AG04449 (cell line): ENCODE measurements around the gene BARX1.

Source experiments
- CTCF ChIA-PET: fragments of 350-600 bp; formaldehyde crosslinking; extraction: SDS; loops from one replicate; lab custom pipeline; 2021; ENCODE audit warnings: antibody characterized with exemption; lab: Yijun Ruan, JAX
- POLR2A ChIA-PET: fragments of 400-600, 350-600 bp; formaldehyde crosslinking; extraction: SDS; loops from one replicate; lab custom pipeline; 2020; ENCODE audit warnings: antibody characterized with exemption, inconsistent platforms; lab: Yijun Ruan, JAX
- DNase-seq: peaks from one replicate; pipeline ENCODE4 v3.0.0-alpha.2; 2010; ENCODE audit warnings: low read depth, low spot score
- H3K4me3 ChIP-seq: 2 replicates; pipeline ENCODE4 v1.5.1; 2011; ENCODE audit warnings: low read depth, mild to moderate bottlenecking, control low read depth, low read length
- CTCF ChIP-seq: IDR thresholded peaks from one replicate; pipeline ENCODE4 v1.5.1; 2011; ENCODE audit warnings: mild to moderate bottlenecking, moderate library complexity, low read length, control low read depth, inconsistent platforms; ENCODE audit not compliant: insufficient read depth; ENCODE audit errors: missing control alignments

BARX1 gene, protein sequence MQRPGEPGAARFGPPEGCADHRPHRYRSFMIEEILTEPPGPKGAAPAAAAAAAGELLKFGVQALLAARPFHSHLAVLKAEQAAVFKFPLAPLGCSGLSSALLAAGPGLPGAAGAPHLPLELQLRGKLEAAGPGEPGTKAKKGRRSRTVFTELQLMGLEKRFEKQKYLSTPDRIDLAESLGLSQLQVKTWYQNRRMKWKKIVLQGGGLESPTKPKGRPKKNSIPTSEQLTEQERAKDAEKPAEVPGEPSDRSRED

DNA sequence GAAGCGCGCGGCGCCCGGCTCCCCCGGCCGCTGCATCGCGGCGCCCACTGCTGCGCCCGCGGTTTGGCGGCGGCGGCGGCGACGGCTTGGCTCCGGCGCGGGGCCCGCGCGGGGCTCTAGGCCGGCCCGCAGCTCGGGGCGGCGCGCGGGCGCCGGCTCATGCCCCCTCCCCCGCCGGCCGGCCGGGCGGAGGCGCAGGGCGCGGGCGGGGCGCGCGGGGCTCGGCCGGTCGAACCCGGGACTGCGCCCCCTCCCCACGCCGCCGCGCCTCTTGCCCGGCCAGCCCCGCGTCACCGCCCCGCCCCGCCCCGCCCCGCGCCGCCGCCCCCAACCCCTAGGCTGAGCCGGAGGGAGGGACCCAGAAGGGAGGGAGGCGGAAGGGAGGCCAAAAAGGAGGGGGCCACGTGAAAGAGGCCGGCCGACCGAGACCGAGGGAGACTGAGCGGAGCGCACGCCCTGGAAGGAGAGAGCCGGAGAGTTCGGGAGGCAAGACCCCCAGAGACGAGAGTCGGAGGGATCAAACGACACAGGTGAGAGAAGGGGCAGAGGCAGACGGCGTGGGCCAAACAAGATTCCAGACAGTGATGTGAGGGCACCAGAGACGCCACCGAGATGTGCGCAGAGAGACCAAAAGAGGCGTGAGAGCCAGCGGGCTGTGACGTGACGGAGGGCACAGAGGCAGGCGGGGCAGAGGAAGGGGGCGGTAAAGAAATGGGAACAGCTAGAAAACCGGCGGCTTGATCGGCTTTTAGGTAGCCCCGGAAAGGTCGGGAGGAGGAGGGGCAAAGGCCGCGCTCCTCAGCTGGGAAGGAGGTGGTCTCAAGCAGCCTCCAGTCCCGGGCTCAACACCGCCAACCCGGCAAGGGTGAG lies at the start of gene BARX1:
BARX1 (minus strand) TSS at position 245 of the 870 bp plus-strand sequence; CDS start at position 36, 209 bp downstream.
- peak within 1 kb of the TSS; percentile 6; the same call in 1 of the 2 replicates for H3K4me3 ChIP-seq
- ChIA-PET CTCF (interaction anchor here (9.6 kb wide), 1 partner anchor 273 kb away, joined by 142 read pairs; no protein-coding TSS in a partner anchor), POLR2A (no interaction called here)
- no peak for DNase-seq
- TF ChIP-seq CTCF, result no peak

GRCh38 chr9:94002316-94003140 lies 47.4 kb upstream of the BARX1 start:
- DNase-seq, result no peak
- no peak overlapping the region for H3K4me3 ChIP-seq
- CTCF ChIA-PET, result interaction anchor here (1.2 to 5.0 kb wide), 11 partner anchors 9 to 321 kb away, joined by 3 to 79 read pairs (median 5); no protein-coding TSS in a partner anchor
- POLR2A ChIA-PET, result no interaction called here
- TF ChIP-seq CTCF, result peak; percentile 68

GRCh38 chr9:93996863-93997262 lies 41.7 kb upstream of the BARX1 start:
- H3K4me3 ChIP-seq, result no peak overlapping the region
- DNase-seq, result no peak
- ChIA-PET CTCF (no interaction called here), POLR2A (no interaction called here)
- TF ChIP-seq CTCF, result no peak

DNA sequence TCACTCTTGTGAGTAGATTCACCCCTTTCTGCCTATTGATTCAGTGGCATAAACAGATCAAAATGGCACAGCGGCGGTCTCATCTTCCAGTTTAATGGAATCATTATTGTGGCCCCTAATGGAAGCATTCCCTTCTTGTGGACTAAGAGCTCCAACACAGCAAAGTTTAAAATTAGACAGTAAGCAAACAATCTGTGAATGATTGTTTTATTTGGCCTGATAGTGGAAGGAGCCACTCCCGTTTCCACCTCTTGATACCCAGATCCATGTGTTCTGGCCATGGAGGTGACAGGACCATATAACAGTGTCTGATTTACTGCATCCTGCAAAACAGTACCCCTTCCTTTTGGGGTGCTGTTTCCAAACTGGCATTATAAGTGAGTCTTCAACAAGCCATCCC lies 41.2 kb upstream of the BARX1 start:
- TF ChIP-seq CTCF, result no peak
- ChIA-PET CTCF (no interaction called here), POLR2A (no interaction called here)
- no peak overlapping the region for H3K4me3 ChIP-seq
- DNase-seq, result no peak

- no peak for TF ChIP-seq CTCF
- H3K4me3 ChIP-seq, result no peak overlapping the region
- DNase-seq, result no peak
- CTCF ChIA-PET, result interaction anchor here (2.8 kb wide), 1 partner anchor 9 kb away, joined by 20 read pairs; no protein-coding TSS in a partner anchor
- POLR2A ChIA-PET, result no interaction called here
Measured at GRCh38 chr9:93994545-93994944, 39.4 kb upstream of the BARX1 start.
